Karpas-422 (cell line): Measurements from ENCODE around the gene PELI2. TPM values are rescaled to one million over a fixed set of nuclear protein-coding genes. Genes with fewer than 3 reads are reported as not detected.

Source experiments
- DNase-seq: peaks from one replicate; pipeline ENCODE4 v3.0.0-alpha.2; 2015
- H2AFZ ChIP-seq: fragments of 200-600 bp; sonication (generic); 2 replicates; pipeline ENCODE4 v1.6.1; 2014; ENCODE audit warnings: antibody characterized with exemption, low read length, mixed read lengths
- H3K27ac ChIP-seq: fragments of 200-600 bp; sonication (generic); 2 replicates; pipeline ENCODE4 v1.5.1; 2014; ENCODE audit warnings: mild to moderate bottlenecking, low read length, moderate library complexity
- H3K27me3 ChIP-seq: fragments of 200-600 bp; sonication (generic); 2 replicates; pipeline ENCODE4 v1.6.1; 2014; ENCODE audit warnings: low read length, mixed read lengths
- H3K36me3 ChIP-seq: fragments of 200-600 bp; sonication (generic); 2 replicates; pipeline ENCODE4 v1.6.1; 2014; ENCODE audit warnings: low read length, mixed read lengths; ENCODE audit not compliant: insufficient read depth
- H3K4me1 ChIP-seq: fragments of 200-600 bp; sonication (generic); 2 replicates; pipeline ENCODE4 v1.6.1; 2014; ENCODE audit warnings: mild to moderate bottlenecking, low read length, mixed read lengths
- H3K4me2 ChIP-seq: fragments of 200-600 bp; sonication (generic); 2 replicates; pipeline ENCODE4 v1.6.1; 2014; ENCODE audit warnings: low read length, low read depth, mild to moderate bottlenecking; ENCODE audit not compliant: poor library complexity, severe bottlenecking
- H3K4me3 ChIP-seq: fragments of 200-600 bp; sonication (generic); 2 replicates; pipeline ENCODE4 v1.5.1; 2014; ENCODE audit warnings: mild to moderate bottlenecking, antibody characterized with exemption, low read length, mixed read lengths
- H3K79me2 ChIP-seq: fragments of 200-600 bp; sonication (generic); 2 replicates; pipeline ENCODE4 v1.6.1; 2014; ENCODE audit warnings: mild to moderate bottlenecking, low read length, mixed read lengths
- H3K9ac ChIP-seq: fragments of 200-600 bp; sonication (generic); 2 replicates; pipeline ENCODE4 v1.6.0; 2014; ENCODE audit warnings: low read length
- H3K9me2 ChIP-seq: fragments of 200-600 bp; sonication (generic), shearing (Covaris generic); replicated peaks from 2 replicates; pipeline ENCODE4 v1.6.0; 2014; ENCODE audit warnings: mild to moderate bottlenecking, low read length, moderate library complexity; ENCODE audit not compliant: insufficient read depth
- H3K9me3 ChIP-seq: fragments of 300-700, 200-600 bp; sonication (generic); 2 replicates; pipeline ENCODE4 v1.6.1; 2014; ENCODE audit warnings: low read length, mixed read lengths
- H4K20me1 ChIP-seq: fragments of 200-600 bp; sonication (generic); 2 replicates; pipeline ENCODE4 v1.6.1; 2014; ENCODE audit warnings: mild to moderate bottlenecking, antibody characterized with exemption, low read length, low read depth; ENCODE audit not compliant: insufficient read depth
- total RNA-seq: library from RNA; depleted of rRNA; stranded (reverse); fragments of >200 nt; shearing (Covaris generic); gene quantifications from 2 replicates; pipeline ENCODE4 v1.2.3, GENCODE V29; 2014; ENCODE audit warnings: low replicate concordance

The PELI2 gene
- total RNA-seq, 1 experiment from 2014 or later: 0.30 TPM

GRCh38 chr14:56207626-56208292 is 89.5 kb downstream of the PELI2 start:
- no peak overlapping the region for H3K4me3 ChIP-seq
- no peaks in the 10 kb centered on the region for H3K36me3 ChIP-seq
- no peaks in the 10 kb centered on the region for H3K79me2 ChIP-seq
- H3K9me3 ChIP-seq: no peaks in the 10 kb centered on the region
- H3K4me1 ChIP-seq: no peaks in the 10 kb centered on the region
- H4K20me1 ChIP-seq: no peaks in the 10 kb centered on the region
- H3K9ac ChIP-seq: no peak overlapping the region
- DNase-seq: peak; percentile 39
- no peaks in the 10 kb centered on the region for H3K27me3 ChIP-seq
- H3K27ac ChIP-seq: no peak overlapping the region
- no peaks in the 10 kb centered on the region for H3K9me2 ChIP-seq
- H2AFZ ChIP-seq: no peak overlapping the region
- H3K4me2 ChIP-seq: no peak overlapping the region

DNA sequence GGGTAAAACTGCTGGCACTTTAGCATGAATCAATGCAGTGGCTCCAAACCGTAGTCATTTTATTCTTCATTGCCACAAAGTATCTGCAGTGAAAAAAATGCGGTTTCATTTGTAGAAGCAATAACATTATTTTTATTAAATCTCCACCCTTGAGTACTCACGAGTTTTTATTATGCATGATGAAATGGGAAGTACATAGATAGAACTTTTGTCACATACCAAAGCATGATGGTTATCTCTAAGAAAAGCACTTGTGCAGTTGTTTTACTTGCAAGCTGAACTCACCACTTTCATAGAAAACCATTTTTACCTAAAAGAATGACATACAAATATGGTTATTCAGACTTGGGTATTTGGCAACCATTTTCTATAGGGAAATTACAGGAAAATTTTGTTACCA is 90.3 kb downstream of the PELI2 start:
- Histone ChIP-seq H3K79me2 (no peaks in the 10 kb centered on the region), H3K27me3 (no peaks in the 10 kb centered on the region), H2AFZ (no peak overlapping the region), H3K9me2 (no peaks in the 10 kb centered on the region), H3K27ac (no peak overlapping the region), H3K9me3 (no peaks in the 10 kb centered on the region), H3K4me2 (no peak overlapping the region), H3K9ac (no peak overlapping the region), H3K4me3 (no peak overlapping the region), H3K4me1 (no peaks in the 10 kb centered on the region), H4K20me1 (no peaks in the 10 kb centered on the region), H3K36me3 (no peaks in the 10 kb centered on the region)
- DNase-seq: peak; percentile 27

- Histone ChIP-seq H3K27ac (no peak overlapping the region), H3K9me2 (no peaks in the 10 kb centered on the region), H3K9me3 (no peaks in the 10 kb centered on the region), H4K20me1 (no peaks in the 10 kb centered on the region), H3K36me3 (no peaks in the 10 kb centered on the region), H3K9ac (no peak overlapping the region), H3K27me3 (no peaks in the 10 kb centered on the region), H3K4me1 (no peaks in the 10 kb centered on the region), H3K4me3 (no peak overlapping the region), H2AFZ (no peak overlapping the region), H3K4me2 (no peak overlapping the region), H3K79me2 (no peaks in the 10 kb centered on the region)
- peak; percentile 34 for DNase-seq
Measured at GRCh38 chr14:56210571-56210970, 92.4 kb downstream of the PELI2 start.

GRCh38 chr14:56211084-56211483 is 92.9 kb downstream of the PELI2 start:
- H2AFZ ChIP-seq: no peak overlapping the region
- H3K9ac ChIP-seq: no peak overlapping the region
- no peaks in the 10 kb centered on the region for H3K27me3 ChIP-seq
- H3K9me3 ChIP-seq: no peaks in the 10 kb centered on the region
- peak; percentile 24 for DNase-seq
- H3K4me1 ChIP-seq: no peaks in the 10 kb centered on the region
- no peak overlapping the region for H3K4me3 ChIP-seq
- H3K4me2 ChIP-seq: no peak overlapping the region
- no peak overlapping the region for H3K27ac ChIP-seq
- H3K36me3 ChIP-seq: no peaks in the 10 kb centered on the region
- H3K79me2 ChIP-seq: no peaks in the 10 kb centered on the region
- H4K20me1 ChIP-seq: no peaks in the 10 kb centered on the region
- H3K9me2 ChIP-seq: no peaks in the 10 kb centered on the region

- no peaks in the 10 kb centered on the region for H3K9me2 ChIP-seq
- peak; percentile 32 for DNase-seq
- no peaks in the 10 kb centered on the region for H3K27me3 ChIP-seq
- H3K4me3 ChIP-seq: no peak overlapping the region
- no peaks in the 10 kb centered on the region for H3K9me3 ChIP-seq
- no peaks in the 10 kb centered on the region for H4K20me1 ChIP-seq
- H2AFZ ChIP-seq: no peak overlapping the region
- H3K9ac ChIP-seq: no peak overlapping the region
- H3K4me2 ChIP-seq: no peak overlapping the region
- no peaks in the 10 kb centered on the region for H3K36me3 ChIP-seq
- H3K27ac ChIP-seq: no peak overlapping the region
- no peaks in the 10 kb centered on the region for H3K4me1 ChIP-seq
- no peaks in the 10 kb centered on the region for H3K79me2 ChIP-seq
Measured at GRCh38 chr14:56211844-56212243, 93.6 kb downstream of the PELI2 start.

GRCh38 chr14:56212521-56212920 is 94.3 kb downstream of the PELI2 start:
- Histone ChIP-seq H3K79me2 (no peaks in the 10 kb centered on the region), H3K36me3 (no peaks in the 10 kb centered on the region), H3K4me1 (no peaks in the 10 kb centered on the region), H4K20me1 (no peaks in the 10 kb centered on the region), H3K27me3 (no peaks in the 10 kb centered on the region), H2AFZ (no peak overlapping the region), H3K9me3 (no peaks in the 10 kb centered on the region), H3K9ac (no peak overlapping the region), H3K4me2 (no peak overlapping the region), H3K9me2 (no peaks in the 10 kb centered on the region), H3K27ac (no peak overlapping the region), H3K4me3 (no peak overlapping the region)
- DNase-seq: no peak

- Histone ChIP-seq H3K27ac (no peak overlapping the region), H3K4me1 (no peaks in the 10 kb centered on the region), H3K36me3 (no peaks in the 10 kb centered on the region), H3K79me2 (no peaks in the 10 kb centered on the region), H3K4me3 (no peak overlapping the region), H3K4me2 (no peak overlapping the region), H2AFZ (no peak overlapping the region), H3K9me2 (no peaks in the 10 kb centered on the region), H3K27me3 (no peaks in the 10 kb centered on the region), H4K20me1 (no peaks in the 10 kb centered on the region), H3K9ac (no peak overlapping the region), H3K9me3 (no peaks in the 10 kb centered on the region)
- DNase-seq: no peak
Measured at GRCh38 chr14:56213306-56213705, 95.1 kb downstream of the PELI2 start.

- Histone ChIP-seq H3K4me3 (no peak overlapping the region), H2AFZ (no peak overlapping the region), H4K20me1 (no peaks in the 10 kb centered on the region), H3K27ac (no peak overlapping the region), H3K79me2 (no peaks in the 10 kb centered on the region), H3K4me1 (no peaks in the 10 kb centered on the region), H3K36me3 (no peaks in the 10 kb centered on the region), H3K9me3 (no peaks in the 10 kb centered on the region), H3K27me3 (no peaks in the 10 kb centered on the region), H3K9ac (no peak overlapping the region), H3K9me2 (no peaks in the 10 kb centered on the region), H3K4me2 (no peak overlapping the region)
- no peak for DNase-seq
Measured at GRCh38 chr14:56215180-56215579, 97.0 kb downstream of the PELI2 start.
